Lower lobe of right lung (tissue), 2 donors: Measurements from ENCODE around the gene ANO10. TPM values are rescaled to one million over a fixed set of nuclear protein-coding genes. Genes with fewer than 3 reads are reported as not detected.

Experiments used
- ATAC-seq, 2 donors: fragments of 200-7000 bp; cut with Tn5 transposase; one replicate each; pipeline ENCODE4 v1.9.1; 2020 to 2022; ENCODE audit warnings: mild to moderate bottlenecking in 2 of 2, moderate library complexity in 2 of 2
- DNase-seq: peaks from one replicate; pipeline ENCODE4 v3.0.0-alpha.2; 2020
- H3K27ac ChIP-seq: fragments of 200-600 bp; one replicate; pipeline ENCODE4 v1.8.0; 2022
- H3K27me3 ChIP-seq: fragments of 200-600 bp; one replicate; pipeline ENCODE4 v1.8.0; 2022; ENCODE audit warnings: low read depth
- H3K36me3 ChIP-seq: fragments of 200-600 bp; one replicate; pipeline ENCODE4 v1.8.0; 2022; ENCODE audit warnings: mild to moderate bottlenecking
- H3K4me1 ChIP-seq: fragments of 200-600 bp; one replicate; pipeline ENCODE4 v1.8.0; 2022
- H3K4me3 ChIP-seq: fragments of 200-600 bp; one replicate; pipeline ENCODE4 v1.8.0; 2022; ENCODE audit warnings: mild to moderate bottlenecking
- H3K9me3 ChIP-seq: fragments of 200-600 bp; one replicate; pipeline ENCODE4 v1.8.0; 2022
- intact Hi-C: fragments of 100-400 bp; cut with DNase I; formaldehyde crosslinking; loops from one replicate; pipeline ENCODE4 v1.11.0; 2022
- total RNA-seq: library from RNA; stranded (reverse); fragmentation: NEBNext Ultra II Directional; extraction: Animal tissue kit (Norgen Biotek cat#: 25700); gene quantifications from one replicate; pipeline ENCODE4 v1.2.1, GENCODE V29; 2021
- TF ChIP-seq, protein P1 (sequence below): fragments of 200-600 bp; IDR thresholded peaks from one replicate; pipeline ENCODE4 v1.8.0; 2022; ENCODE audit warnings: antibody characterized with exemption, mild to moderate bottlenecking
- donor health status: DM: no; HTN: yes; CAD: no; lungs with severe emphysema.

Gene ANO10
- total RNA-seq, 1 donor from 2014 or later = 32.3 TPM

DNA sequence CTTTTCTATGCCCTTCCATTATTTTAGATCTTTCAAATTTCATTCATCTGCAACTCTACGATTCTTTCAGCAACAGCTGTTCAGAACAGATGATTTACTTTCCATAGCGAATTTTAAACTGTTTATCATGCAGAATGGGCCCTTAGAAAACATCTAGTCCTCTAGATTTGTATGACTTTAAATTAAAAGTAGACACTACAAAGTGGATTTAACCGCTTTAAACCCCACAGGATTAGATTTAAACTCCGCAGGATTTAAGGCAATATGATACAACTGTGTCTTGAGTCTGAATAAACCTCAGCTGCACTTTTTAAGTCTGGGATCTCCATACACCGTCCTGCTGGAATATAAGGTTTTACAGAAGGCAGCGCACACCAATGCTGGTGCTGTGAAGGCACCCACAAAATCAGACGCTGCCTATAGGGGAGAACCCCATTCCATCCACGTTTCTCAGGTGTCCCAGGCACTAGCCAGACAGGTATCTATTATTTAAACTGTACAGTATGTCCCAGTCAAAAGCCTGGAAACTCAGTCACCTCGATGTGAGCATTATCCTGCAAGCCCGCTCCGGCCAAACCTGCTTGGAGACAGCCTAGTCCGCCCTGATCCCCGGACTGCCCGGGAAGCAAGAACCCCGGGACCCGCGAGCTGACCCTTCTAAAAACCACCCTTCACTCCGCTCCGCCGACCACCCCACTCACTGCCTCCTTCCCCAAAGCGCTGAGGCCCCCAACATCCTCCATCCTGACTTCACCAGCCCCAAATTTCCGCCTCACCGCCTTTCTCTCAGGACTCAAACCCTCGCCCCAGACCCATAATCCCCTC, 768 bp downstream of the ANO10 start:
- peak; percentile 56 for DNase-seq
- intact Hi-C loops = no loop called here

DNA sequence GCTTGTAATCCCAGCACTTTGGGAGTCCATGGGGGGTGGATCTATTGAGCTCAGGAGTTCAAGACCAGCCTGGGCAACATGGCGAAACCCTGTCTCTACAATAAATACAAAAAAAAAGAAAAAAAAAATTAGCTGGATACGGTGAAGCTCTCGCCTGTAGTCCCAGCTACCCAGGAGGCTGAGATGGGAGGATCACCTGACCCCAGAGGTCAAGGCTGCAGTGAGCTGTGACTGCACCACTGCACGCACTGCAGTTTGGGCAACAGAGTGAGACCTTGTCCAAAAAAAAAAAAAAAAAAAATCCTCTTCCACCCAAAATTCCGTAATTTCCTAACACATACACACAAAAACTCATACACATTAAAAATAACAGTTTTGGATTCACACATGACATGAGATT, 2.2 kb downstream of the ANO10 start:
- Histone ChIP-seq H3K4me1 (peaks cover 15% of the 10 kb centered on the region), H3K9me3 (no peaks in the 10 kb centered on the region), H3K4me3 (no peak overlapping the region), H3K27ac (no peak overlapping the region), H3K27me3 (no peaks in the 10 kb centered on the region), H3K36me3 (no peaks in the 10 kb centered on the region)
- DNase-seq (no peak), ATAC-seq (no peak)
- TF ChIP-seq, protein P1, sequence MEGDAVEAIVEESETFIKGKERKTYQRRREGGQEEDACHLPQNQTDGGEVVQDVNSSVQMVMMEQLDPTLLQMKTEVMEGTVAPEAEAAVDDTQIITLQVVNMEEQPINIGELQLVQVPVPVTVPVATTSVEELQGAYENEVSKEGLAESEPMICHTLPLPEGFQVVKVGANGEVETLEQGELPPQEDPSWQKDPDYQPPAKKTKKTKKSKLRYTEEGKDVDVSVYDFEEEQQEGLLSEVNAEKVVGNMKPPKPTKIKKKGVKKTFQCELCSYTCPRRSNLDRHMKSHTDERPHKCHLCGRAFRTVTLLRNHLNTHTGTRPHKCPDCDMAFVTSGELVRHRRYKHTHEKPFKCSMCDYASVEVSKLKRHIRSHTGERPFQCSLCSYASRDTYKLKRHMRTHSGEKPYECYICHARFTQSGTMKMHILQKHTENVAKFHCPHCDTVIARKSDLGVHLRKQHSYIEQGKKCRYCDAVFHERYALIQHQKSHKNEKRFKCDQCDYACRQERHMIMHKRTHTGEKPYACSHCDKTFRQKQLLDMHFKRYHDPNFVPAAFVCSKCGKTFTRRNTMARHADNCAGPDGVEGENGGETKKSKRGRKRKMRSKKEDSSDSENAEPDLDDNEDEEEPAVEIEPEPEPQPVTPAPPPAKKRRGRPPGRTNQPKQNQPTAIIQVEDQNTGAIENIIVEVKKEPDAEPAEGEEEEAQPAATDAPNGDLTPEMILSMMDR = no peak
- intact Hi-C loops = no loop called here

More for the DNA sequence above, 768 bp downstream of the ANO10 start:
- TF ChIP-seq, protein P1 = no peak
- no peaks in the 10 kb centered on the region for H3K36me3 ChIP-seq
- no peaks in the 10 kb centered on the region for H3K9me3 ChIP-seq
- peak in 1 of 2 donors; percentile 22 for ATAC-seq
- H3K27ac ChIP-seq = peak overlapping the region; percentile 78
- H3K4me3 ChIP-seq = peak overlapping the region; percentile 89
- peaks cover 15% of the 10 kb centered on the region for H3K4me1 ChIP-seq
- H3K27me3 ChIP-seq = no peaks in the 10 kb centered on the region

DNA sequence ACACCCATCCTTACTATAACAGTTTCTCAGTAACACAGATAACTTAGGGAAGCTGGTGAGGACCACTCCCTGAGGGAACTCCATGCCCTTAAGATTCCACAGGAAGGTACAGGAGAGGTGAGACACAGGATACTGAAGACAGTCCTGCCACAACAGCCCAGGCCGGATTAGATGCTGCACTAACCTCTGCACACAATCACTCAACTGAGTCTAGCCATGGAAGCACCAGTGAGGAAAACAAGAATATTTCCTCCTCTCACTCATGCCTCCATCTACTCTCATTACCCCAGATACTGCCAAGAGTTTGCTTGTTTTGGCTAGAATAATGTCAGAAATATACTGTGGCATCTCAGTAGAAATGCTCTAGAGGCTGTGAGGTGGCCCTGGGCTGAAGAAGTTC, 3.7 kb downstream of the ANO10 start:
- Histone ChIP-seq H3K4me3 (no peak overlapping the region), H3K27ac (no peak overlapping the region), H3K9me3 (no peaks in the 10 kb centered on the region), H3K4me1 (peaks cover 15% of the 10 kb centered on the region), H3K36me3 (no peaks in the 10 kb centered on the region), H3K27me3 (no peaks in the 10 kb centered on the region)
- TF ChIP-seq, protein P1 = no peak
- DNase-seq (no peak), ATAC-seq (no peak)
- intact Hi-C loops = no loop called here

DNA sequence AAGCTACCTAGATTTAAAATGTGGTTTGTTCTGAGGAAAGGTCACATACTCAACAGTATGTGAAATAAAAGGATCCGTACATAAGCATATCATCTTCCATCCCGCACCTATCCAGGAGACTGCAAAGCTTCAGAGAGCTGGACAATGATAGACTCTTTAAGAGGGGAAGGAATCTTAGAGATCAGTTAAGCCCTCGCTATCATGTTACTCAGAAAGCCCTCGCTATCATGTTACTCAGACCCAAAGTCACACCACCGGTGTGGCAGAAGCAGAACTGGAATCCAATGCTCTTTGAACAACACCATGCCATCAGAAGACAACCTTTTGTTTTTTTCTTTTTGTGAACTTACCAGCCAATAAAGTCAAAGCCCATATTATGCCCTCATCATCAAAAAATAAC, 5.8 kb downstream of the ANO10 start:
- no peak overlapping the region for H3K4me3 ChIP-seq
- TF ChIP-seq, protein P1 = no peak
- DNase-seq = no peak
- H3K36me3 ChIP-seq = no peaks in the 10 kb centered on the region
- ATAC-seq = no peak
- intact Hi-C loops = no loop called here
- peaks cover 7% of the 10 kb centered on the region for H3K4me1 ChIP-seq
- H3K27me3 ChIP-seq = no peaks in the 10 kb centered on the region
- H3K27ac ChIP-seq = no peak overlapping the region
- no peaks in the 10 kb centered on the region for H3K9me3 ChIP-seq

DNA sequence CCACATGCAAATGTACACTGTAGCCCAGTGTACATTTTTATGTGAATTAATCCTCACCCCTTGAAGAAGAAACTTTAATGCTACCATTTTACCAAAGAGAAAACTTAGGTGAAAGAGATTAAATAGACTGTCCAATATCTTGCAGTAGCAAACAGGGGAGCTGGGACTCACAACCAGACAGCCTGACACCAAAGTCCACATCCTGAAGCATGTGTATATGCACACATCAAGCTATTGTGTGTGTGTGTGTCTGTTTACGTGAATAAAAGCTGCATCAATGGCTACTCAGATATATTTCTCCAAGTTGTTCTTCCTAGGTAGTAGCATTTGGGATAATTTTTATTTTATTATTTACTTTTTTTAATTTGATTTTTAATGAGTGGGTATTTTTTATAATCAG, 6.7 kb downstream of the ANO10 start:
- H3K9me3 ChIP-seq = no peaks in the 10 kb centered on the region
- H3K36me3 ChIP-seq = no peaks in the 10 kb centered on the region
- intact Hi-C loops = no loop called here
- no peak overlapping the region for H3K4me3 ChIP-seq
- TF ChIP-seq, protein P1 = no peak
- H3K4me1 ChIP-seq = no peaks in the 10 kb centered on the region
- DNase-seq (no peak), ATAC-seq (no peak)
- H3K27ac ChIP-seq = no peak overlapping the region
- H3K27me3 ChIP-seq = no peaks in the 10 kb centered on the region
